GM23338 (cell line): ENCODE data around the gene KCNIP1. TPM values are rescaled to one million over a fixed set of nuclear protein-coding genes. Genes with fewer than 3 reads are reported as not detected.

Experiments used
- ATAC-seq: fragments of 200-7000 bp; cut with Tn5 transposase; 3 replicates; pipeline ENCODE4 v1.9.1; 2020
- DNase-seq: peaks from one replicate; pipeline ENCODE4 v3.0.0-alpha.2; 2015; ENCODE audit warnings: low spot score
- H2AFZ ChIP-seq: fragments of 200-600 bp; sonication (generic); 2 replicates; pipeline ENCODE4 v1.8.0; 2016; ENCODE audit warnings: antibody characterized with exemption, mild to moderate bottlenecking, moderate library complexity
- H3F3A ChIP-seq: fragments of 200-600 bp; sonication (generic); replicated peaks from 2 replicates; pipeline ENCODE4 v1.8.0; 2017; ENCODE audit warnings: antibody characterized with exemption, mixed run types, low read depth
- H3K27ac ChIP-seq: fragments of 200-600 bp; sonication (generic); 2 replicates; pipeline ENCODE4 v1.6.1; 2016; ENCODE audit warnings: low read depth
- H3K27me3 ChIP-seq: fragments of 200-600 bp; sonication (generic); 2 replicates; pipeline ENCODE4 v1.8.0; 2016; ENCODE audit warnings: mild to moderate bottlenecking, mixed run types, moderate library complexity; ENCODE audit not compliant: insufficient read depth
- H3K36me3 ChIP-seq: fragments of 200-600 bp; sonication (generic); 2 replicates; pipeline ENCODE4 v1.8.0; 2016; ENCODE audit warnings: mild to moderate bottlenecking; ENCODE audit not compliant: insufficient read depth
- H3K4me1 ChIP-seq: fragments of 200-600 bp; sonication (generic); 2 replicates; pipeline ENCODE4 v1.8.0; 2016; ENCODE audit warnings: mild to moderate bottlenecking, moderate library complexity; ENCODE audit not compliant: insufficient read depth
- H3K4me2 ChIP-seq: fragments of 200-600 bp; sonication (generic); 2 replicates; pipeline ENCODE4 v1.7.1; 2017; ENCODE audit warnings: mixed run types
- H3K4me3 ChIP-seq: fragments of 200-600 bp; sonication (generic); 2 replicates; pipeline ENCODE4 v1.6.1; 2016; ENCODE audit warnings: mixed run types
- H3K79me2 ChIP-seq: fragments of 200-600 bp; sonication (generic); replicated peaks from 2 replicates; pipeline ENCODE4 v1.8.0; 2017; ENCODE audit warnings: mild to moderate bottlenecking; ENCODE audit not compliant: insufficient read depth
- H3K9me2 ChIP-seq: fragments of 200-600 bp; sonication (generic); 2 replicates; pipeline ENCODE4 v1.8.0; 2017; ENCODE audit not compliant: insufficient read depth
- H4K20me1 ChIP-seq: fragments of 200-600 bp; sonication (generic); replicated peaks from 2 replicates; pipeline ENCODE4 v1.8.0; 2017; ENCODE audit warnings: mild to moderate bottlenecking; ENCODE audit not compliant: insufficient read depth
- H3K27ac Mint-ChIP-seq: 2 replicates; pipeline ENCODE4 v1.8.0; 2020; ENCODE audit warnings: inconsistent platforms, mild to moderate bottlenecking, moderate library complexity, mixed read lengths
- H3K27me3 Mint-ChIP-seq: 3 replicates; pipeline ENCODE4 v1.8.0; 2022; ENCODE audit warnings: low read depth, mild to moderate bottlenecking, moderate library complexity, mixed read lengths, inconsistent platforms; ENCODE audit not compliant: insufficient read depth, poor library complexity
- H3K36me3 Mint-ChIP-seq: 3 replicates; pipeline ENCODE4 v1.8.0; 2021; ENCODE audit warnings: low read depth, mild to moderate bottlenecking, inconsistent platforms, moderate library complexity, mixed read lengths
- H3K4me1 Mint-ChIP-seq: 3 replicates; pipeline ENCODE4 v1.8.0; 2020; ENCODE audit warnings: mild to moderate bottlenecking, inconsistent platforms, mixed read lengths
- H3K4me3 Mint-ChIP-seq: 3 replicates; pipeline ENCODE4 v1.8.0; 2021; ENCODE audit warnings: moderate library complexity, mild to moderate bottlenecking, inconsistent platforms, mixed read lengths
- H3K9me3 Mint-ChIP-seq: 3 replicates; pipeline ENCODE4 v1.8.0; 2020; ENCODE audit warnings: moderate library complexity, mild to moderate bottlenecking, inconsistent platforms, mixed read lengths
- CREB1 ChIP-seq: fragments of 250-450 bp; sonication (Bioruptor Pico); IDR thresholded peaks from 2 replicates; pipeline ENCODE4 v1.5.0; 2020; ENCODE audit warnings: low read depth, mild to moderate bottlenecking, moderate library complexity
- EZH2 ChIP-seq: fragments of 200-600 bp; sonication (generic); IDR thresholded peaks from one replicate; pipeline ENCODE4 v1.8.0; 2017; ENCODE audit warnings: antibody characterized with exemption, mild to moderate bottlenecking, low read depth; ENCODE audit not compliant: unreplicated experiment
- JUNB ChIP-seq: IDR thresholded peaks from one replicate; pipeline ENCODE4 v1.6.1; 2016; ENCODE audit warnings: antibody characterized with exemption; ENCODE audit not compliant: unreplicated experiment
- NANOG ChIP-seq: IDR thresholded peaks from 2 replicates; pipeline ENCODE4 v1.6.1; 2016; ENCODE audit warnings: antibody characterized with exemption, borderline replicate concordance
- STAT1 ChIP-seq: IDR thresholded peaks from one replicate; pipeline ENCODE4 v1.6.1; 2016; ENCODE audit warnings: antibody characterized with exemption; ENCODE audit not compliant: unreplicated experiment
- polyA plus RNA-seq: library from polyadenylated mRNA; unstranded; fragments of >200 nt; fragmentation: Nextera tagmentation; extraction: Ambion mirVana; gene quantifications from 2 replicates; pipeline ENCODE4 v1.2.1, GENCODE V29; 2016
- total RNA-seq: library from RNA; depleted of rRNA; stranded (reverse); fragments of >200 nt; shearing (Covaris generic); gene quantifications from 2 replicates; pipeline ENCODE4 v1.2.3, GENCODE V29; 2014
- TF ChIP-seq, protein P1 (sequence below): IDR thresholded peaks from one replicate; pipeline ENCODE4 v1.6.1; 2018; ENCODE audit warnings: antibody characterized with exemption; ENCODE audit not compliant: unreplicated experiment
- TF ChIP-seq, protein P2 (sequence below), 2 experiments: fragments of 200-600 bp in 1 of 2; sonication (generic) in 1 of 2; conservative IDR thresholded peaks; 2 replicates each; pipeline versions ENCODE4 v1.5.1 to v1.6.1; 2016 to 2017; ENCODE audit warnings: antibody characterized with exemption in 2 of 2, low read depth in 2 of 2, mild to moderate bottlenecking in 2 of 2, moderate library complexity in 1 of 2
- TF ChIP-seq, protein P3 (sequence below): IDR thresholded peaks from 2 replicates; pipeline ENCODE4 v1.6.1; 2016; ENCODE audit warnings: antibody characterized with exemption
- TF ChIP-seq, protein P4 (sequence below): fragments of 250-450 bp; sonication (Bioruptor Pico); IDR thresholded peaks from 2 replicates; pipeline ENCODE4 v1.5.0; 2020; ENCODE audit warnings: mild to moderate bottlenecking, moderate library complexity

KCNIP1 gene
- total and polyA plus RNA-seq, 2 experiments from 2014 or later = 0.31 to 0.87 TPM

DNA sequence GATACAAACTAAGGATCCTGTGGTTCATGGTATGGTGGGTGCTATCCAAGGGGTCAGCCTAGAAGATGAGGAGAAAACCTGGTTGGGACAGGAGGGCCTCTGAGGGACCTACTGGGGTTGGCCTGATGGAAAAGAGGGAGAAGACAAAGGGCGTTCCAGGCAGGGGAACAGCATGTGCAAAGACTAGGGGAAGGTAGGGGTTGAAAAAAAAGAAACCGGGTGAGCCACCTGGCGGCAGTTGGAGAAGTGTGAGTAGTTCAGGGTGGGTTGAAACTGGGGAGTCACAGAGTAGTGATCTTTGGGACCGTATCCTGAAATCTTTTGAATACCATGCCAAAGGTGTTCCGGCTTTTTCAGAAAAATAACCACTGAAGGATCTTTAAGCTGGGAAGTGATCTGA is 271.0 kb downstream of the KCNIP1 start:
- no peak overlapping the region for H3K4me2 ChIP-seq
- H3K27me3 Mint-ChIP-seq = peaks cover 3% of the 10 kb centered on the region
- no peaks in the 10 kb centered on the region for H3K79me2 ChIP-seq
- H3K4me1 ChIP-seq = peaks cover 9% of the 10 kb centered on the region; the same call in 1 of the 2 replicates
- H3K27ac Mint-ChIP-seq = no peak overlapping the region
- DNase-seq (peak; percentile 39), ATAC-seq (no peak)
- no peaks in the 10 kb centered on the region for H3K36me3 ChIP-seq
- H3K4me3 ChIP-seq = no peak overlapping the region
- H3K9me3 Mint-ChIP-seq = no peaks in the 10 kb centered on the region
- peaks cover 3% of the 10 kb centered on the region; the same call in 1 of the 3 replicates for H3K36me3 Mint-ChIP-seq
- H3K27me3 ChIP-seq = no peaks in the 10 kb centered on the region
- TF ChIP-seq JUNB (no peak), EZH2 (no peak), NANOG (no peak), CREB1 (no peak), STAT1 (no peak)
- TF ChIP-seq, protein P1, sequence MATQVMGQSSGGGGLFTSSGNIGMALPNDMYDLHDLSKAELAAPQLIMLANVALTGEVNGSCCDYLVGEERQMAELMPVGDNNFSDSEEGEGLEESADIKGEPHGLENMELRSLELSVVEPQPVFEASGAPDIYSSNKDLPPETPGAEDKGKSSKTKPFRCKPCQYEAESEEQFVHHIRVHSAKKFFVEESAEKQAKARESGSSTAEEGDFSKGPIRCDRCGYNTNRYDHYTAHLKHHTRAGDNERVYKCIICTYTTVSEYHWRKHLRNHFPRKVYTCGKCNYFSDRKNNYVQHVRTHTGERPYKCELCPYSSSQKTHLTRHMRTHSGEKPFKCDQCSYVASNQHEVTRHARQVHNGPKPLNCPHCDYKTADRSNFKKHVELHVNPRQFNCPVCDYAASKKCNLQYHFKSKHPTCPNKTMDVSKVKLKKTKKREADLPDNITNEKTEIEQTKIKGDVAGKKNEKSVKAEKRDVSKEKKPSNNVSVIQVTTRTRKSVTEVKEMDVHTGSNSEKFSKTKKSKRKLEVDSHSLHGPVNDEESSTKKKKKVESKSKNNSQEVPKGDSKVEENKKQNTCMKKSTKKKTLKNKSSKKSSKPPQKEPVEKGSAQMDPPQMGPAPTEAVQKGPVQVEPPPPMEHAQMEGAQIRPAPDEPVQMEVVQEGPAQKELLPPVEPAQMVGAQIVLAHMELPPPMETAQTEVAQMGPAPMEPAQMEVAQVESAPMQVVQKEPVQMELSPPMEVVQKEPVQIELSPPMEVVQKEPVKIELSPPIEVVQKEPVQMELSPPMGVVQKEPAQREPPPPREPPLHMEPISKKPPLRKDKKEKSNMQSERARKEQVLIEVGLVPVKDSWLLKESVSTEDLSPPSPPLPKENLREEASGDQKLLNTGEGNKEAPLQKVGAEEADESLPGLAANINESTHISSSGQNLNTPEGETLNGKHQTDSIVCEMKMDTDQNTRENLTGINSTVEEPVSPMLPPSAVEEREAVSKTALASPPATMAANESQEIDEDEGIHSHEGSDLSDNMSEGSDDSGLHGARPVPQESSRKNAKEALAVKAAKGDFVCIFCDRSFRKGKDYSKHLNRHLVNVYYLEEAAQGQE = no peak
- TF ChIP-seq, protein P2, sequence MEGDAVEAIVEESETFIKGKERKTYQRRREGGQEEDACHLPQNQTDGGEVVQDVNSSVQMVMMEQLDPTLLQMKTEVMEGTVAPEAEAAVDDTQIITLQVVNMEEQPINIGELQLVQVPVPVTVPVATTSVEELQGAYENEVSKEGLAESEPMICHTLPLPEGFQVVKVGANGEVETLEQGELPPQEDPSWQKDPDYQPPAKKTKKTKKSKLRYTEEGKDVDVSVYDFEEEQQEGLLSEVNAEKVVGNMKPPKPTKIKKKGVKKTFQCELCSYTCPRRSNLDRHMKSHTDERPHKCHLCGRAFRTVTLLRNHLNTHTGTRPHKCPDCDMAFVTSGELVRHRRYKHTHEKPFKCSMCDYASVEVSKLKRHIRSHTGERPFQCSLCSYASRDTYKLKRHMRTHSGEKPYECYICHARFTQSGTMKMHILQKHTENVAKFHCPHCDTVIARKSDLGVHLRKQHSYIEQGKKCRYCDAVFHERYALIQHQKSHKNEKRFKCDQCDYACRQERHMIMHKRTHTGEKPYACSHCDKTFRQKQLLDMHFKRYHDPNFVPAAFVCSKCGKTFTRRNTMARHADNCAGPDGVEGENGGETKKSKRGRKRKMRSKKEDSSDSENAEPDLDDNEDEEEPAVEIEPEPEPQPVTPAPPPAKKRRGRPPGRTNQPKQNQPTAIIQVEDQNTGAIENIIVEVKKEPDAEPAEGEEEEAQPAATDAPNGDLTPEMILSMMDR (conservative IDR thresholded peaks at IDR 0.05; ENCODE audit: low read depth in 2 of 2) = peak; percentile 30 to 52; a peak in 3 of 4 replicates
- no peaks in the 10 kb centered on the region for H4K20me1 ChIP-seq
- H3K4me3 Mint-ChIP-seq = no peak overlapping the region
- H2AFZ ChIP-seq = no peak overlapping the region; the same call in 1 of the 2 replicates
- peaks cover 4% of the 10 kb centered on the region; the same call in 1 of the 2 replicates for H3K9me2 ChIP-seq
- H3K4me1 Mint-ChIP-seq = peaks cover 28% of the 10 kb centered on the region
- no peaks in the 10 kb centered on the region for H3F3A ChIP-seq
- no peak overlapping the region for H3K27ac ChIP-seq

DNA sequence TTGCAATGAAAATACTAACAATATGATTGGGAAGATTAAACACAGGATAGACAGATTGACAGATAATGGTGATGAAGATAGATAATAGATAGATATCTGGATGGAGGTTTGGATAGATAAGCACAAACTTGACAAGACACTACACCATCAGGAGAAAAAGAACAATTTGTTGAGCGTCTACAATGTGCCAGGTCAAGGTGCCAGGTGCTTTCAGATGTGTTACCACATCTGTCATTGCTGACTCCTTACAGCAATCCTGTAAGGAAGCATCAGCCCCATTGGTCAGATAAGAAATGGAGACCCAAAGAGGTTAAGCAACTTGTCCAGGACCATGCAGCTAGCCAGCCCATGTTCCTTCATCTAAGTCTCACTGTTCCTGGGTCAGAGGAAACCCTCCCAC is 278.1 kb downstream of the KCNIP1 start:
- Histone ChIP-seq H4K20me1 (no peaks in the 10 kb centered on the region), H3K27me3 (no peaks in the 10 kb centered on the region), H3K4me1 (0 out of 2 replicates have a peak, but pooled peaks cover 3% of the 10 kb centered on the region), H3K27ac (no peak overlapping the region), H3K79me2 (no peaks in the 10 kb centered on the region), H3K9me2 (peaks cover 15% of the 10 kb centered on the region; the same call in 1 of the 2 replicates), H3K4me2 (no peak overlapping the region), H3K4me3 (no peak overlapping the region), H3F3A (no peaks in the 10 kb centered on the region), H2AFZ (no peak overlapping the region), H3K36me3 (no peaks in the 10 kb centered on the region; the same call in 1 of the 2 replicates)
- peaks cover 5% of the 10 kb centered on the region; the same call in 2 of the 3 replicates for H3K4me1 Mint-ChIP-seq
- no peaks in the 10 kb centered on the region; the same call in 2 of the 3 replicates for H3K36me3 Mint-ChIP-seq
- H3K27me3 Mint-ChIP-seq = peaks cover 8% of the 10 kb centered on the region
- H3K27ac Mint-ChIP-seq = no peak overlapping the region
- no peaks in the 10 kb centered on the region for H3K9me3 Mint-ChIP-seq
- ATAC-seq = no peak
- no peak for DNase-seq
- no peak overlapping the region for H3K4me3 Mint-ChIP-seq
- TF ChIP-seq CREB1 (no peak), NANOG (no peak)
- TF ChIP-seq, protein P3, sequence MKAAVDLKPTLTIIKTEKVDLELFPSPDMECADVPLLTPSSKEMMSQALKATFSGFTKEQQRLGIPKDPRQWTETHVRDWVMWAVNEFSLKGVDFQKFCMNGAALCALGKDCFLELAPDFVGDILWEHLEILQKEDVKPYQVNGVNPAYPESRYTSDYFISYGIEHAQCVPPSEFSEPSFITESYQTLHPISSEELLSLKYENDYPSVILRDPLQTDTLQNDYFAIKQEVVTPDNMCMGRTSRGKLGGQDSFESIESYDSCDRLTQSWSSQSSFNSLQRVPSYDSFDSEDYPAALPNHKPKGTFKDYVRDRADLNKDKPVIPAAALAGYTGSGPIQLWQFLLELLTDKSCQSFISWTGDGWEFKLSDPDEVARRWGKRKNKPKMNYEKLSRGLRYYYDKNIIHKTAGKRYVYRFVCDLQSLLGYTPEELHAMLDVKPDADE = no peak
- TF ChIP-seq, protein P4, sequence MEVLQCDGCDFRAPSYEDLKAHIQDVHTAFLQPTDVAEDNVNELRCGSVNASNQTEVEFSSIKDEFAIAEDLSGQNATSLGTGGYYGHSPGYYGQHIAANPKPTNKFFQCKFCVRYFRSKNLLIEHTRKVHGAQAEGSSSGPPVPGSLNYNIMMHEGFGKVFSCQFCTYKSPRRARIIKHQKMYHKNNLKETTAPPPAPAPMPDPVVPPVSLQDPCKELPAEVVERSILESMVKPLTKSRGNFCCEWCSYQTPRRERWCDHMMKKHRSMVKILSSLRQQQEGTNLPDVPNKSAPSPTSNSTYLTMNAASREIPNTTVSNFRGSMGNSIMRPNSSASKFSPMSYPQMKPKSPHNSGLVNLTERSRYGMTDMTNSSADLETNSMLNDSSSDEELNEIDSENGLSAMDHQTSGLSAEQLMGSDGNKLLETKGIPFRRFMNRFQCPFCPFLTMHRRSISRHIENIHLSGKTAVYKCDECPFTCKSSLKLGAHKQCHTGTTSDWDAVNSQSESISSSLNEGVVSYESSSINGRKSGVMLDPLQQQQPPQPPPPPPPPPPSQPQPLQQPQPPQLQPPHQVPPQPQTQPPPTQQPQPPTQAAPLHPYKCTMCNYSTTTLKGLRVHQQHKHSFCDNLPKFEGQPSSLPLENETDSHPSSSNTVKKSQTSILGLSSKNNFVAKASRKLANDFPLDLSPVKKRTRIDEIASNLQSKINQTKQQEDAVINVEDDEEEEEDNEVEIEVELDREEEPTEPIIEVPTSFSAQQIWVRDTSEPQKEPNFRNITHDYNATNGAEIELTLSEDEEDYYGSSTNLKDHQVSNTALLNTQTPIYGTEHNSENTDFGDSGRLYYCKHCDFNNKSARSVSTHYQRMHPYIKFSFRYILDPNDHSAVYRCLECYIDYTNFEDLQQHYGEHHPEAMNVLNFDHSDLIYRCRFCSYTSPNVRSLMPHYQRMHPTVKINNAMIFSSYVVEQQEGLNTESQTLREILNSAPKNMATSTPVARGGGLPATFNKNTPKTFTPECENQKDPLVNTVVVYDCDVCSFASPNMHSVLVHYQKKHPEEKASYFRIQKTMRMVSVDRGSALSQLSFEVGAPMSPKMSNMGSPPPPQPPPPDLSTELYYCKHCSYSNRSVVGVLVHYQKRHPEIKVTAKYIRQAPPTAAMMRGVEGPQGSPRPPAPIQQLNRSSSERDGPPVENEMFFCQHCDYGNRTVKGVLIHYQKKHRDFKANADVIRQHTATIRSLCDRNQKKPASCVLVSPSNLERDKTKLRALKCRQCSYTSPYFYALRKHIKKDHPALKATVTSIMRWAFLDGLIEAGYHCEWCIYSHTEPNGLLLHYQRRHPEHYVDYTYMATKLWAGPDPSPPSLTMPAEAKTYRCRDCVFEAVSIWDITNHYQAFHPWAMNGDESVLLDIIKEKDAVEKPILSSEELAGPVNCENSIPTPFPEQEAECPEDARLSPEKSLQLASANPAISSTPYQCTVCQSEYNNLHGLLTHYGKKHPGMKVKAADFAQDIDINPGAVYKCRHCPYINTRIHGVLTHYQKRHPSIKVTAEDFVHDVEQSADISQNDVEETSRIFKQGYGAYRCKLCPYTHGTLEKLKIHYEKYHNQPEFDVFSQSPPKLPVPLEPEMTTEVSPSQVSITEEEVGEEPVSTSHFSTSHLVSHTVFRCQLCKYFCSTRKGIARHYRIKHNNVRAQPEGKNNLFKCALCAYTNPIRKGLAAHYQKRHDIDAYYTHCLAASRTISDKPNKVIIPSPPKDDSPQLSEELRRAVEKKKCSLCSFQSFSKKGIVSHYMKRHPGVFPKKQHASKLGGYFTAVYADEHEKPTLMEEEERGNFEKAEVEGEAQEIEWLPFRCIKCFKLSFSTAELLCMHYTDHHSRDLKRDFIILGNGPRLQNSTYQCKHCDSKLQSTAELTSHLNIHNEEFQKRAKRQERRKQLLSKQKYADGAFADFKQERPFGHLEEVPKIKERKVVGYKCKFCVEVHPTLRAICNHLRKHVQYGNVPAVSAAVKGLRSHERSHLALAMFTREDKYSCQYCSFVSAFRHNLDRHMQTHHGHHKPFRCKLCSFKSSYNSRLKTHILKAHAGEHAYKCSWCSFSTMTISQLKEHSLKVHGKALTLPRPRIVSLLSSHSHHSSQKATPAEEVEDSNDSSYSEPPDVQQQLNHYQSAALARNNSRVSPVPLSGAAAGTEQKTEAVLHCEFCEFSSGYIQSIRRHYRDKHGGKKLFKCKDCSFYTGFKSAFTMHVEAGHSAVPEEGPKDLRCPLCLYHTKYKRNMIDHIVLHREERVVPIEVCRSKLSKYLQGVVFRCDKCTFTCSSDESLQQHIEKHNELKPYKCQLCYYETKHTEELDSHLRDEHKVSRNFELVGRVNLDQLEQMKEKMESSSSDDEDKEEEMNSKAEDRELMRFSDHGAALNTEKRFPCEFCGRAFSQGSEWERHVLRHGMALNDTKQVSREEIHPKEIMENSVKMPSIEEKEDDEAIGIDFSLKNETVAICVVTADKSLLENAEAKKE = no peak
